Natural killer cell (primary cell): Measurements from ENCODE around the gene CCDC82. TPM values are rescaled to one million over a fixed set of nuclear protein-coding genes. Genes with fewer than 3 reads are reported as not detected.
A peak's percentile ranks its signal among the peaks of the same experiment; 100 is the strongest.

Experiments used
- ATAC-seq, 3 donors: fragments of 150-1000 bp in 2 of 3; fragments of 200-7000 bp in 1 of 3; cut with Tn5 transposase; 1 replicate in 1 of 3; 2 replicates in 2 of 3; pipeline ENCODE4 v1.10.0; 2021; ENCODE audit warnings: mild to moderate bottlenecking in 2 of 3, moderate library complexity in 2 of 3
- DNase-seq, 2 donors: peaks; one replicate each; pipeline versions ENCODE4 v3.0.0 to v3.0.0-alpha.2; 2013 to 2021; ENCODE audit warnings: mixed read lengths in 1 of 2
- H3K27ac ChIP-seq: one replicate; pipeline ENCODE4 v1.5.1; 2013; ENCODE audit warnings: mild to moderate bottlenecking, low read length
- H3K27me3 ChIP-seq: one replicate; pipeline ENCODE4 v1.6.1; 2013; ENCODE audit warnings: low read length; ENCODE audit not compliant: control insufficient read depth, insufficient read depth
- H3K36me3 ChIP-seq: one replicate; pipeline ENCODE4 v1.6.1; 2013; ENCODE audit warnings: low read length; ENCODE audit not compliant: control insufficient read depth, insufficient read depth
- H3K4me1 ChIP-seq: one replicate; pipeline ENCODE4 v1.6.1; 2013; ENCODE audit warnings: low read length; ENCODE audit not compliant: control insufficient read depth, insufficient read depth
- H3K4me3 ChIP-seq: one replicate; pipeline ENCODE4 v1.5.1; 2013; ENCODE audit warnings: low read length
- H3K9me3 ChIP-seq: one replicate; pipeline ENCODE4 v1.6.1; 2013; ENCODE audit warnings: low read length; ENCODE audit not compliant: control insufficient read depth, insufficient read depth
- H3K27ac Mint-ChIP-seq, 2 donors: one replicate each; pipeline ENCODE4 v1.8.0; 2022; ENCODE audit warnings: mild to moderate bottlenecking in 2 of 2, mixed read lengths in 2 of 2, moderate library complexity in 1 of 2
- H3K27me3 Mint-ChIP-seq, 2 donors: one replicate each; pipeline ENCODE4 v1.8.0; 2022; ENCODE audit warnings: low read depth in 2 of 2, mixed read lengths in 2 of 2
- H3K36me3 Mint-ChIP-seq: one replicate; pipeline ENCODE4 v1.8.0; 2022; ENCODE audit warnings: mixed read lengths
- H3K4me1 Mint-ChIP-seq, 2 donors: one replicate each; pipeline ENCODE4 v1.8.0; 2022; ENCODE audit warnings: mixed read lengths in 2 of 2
- H3K4me3 Mint-ChIP-seq: one replicate; pipeline ENCODE4 v1.8.0; 2022; ENCODE audit warnings: mild to moderate bottlenecking, moderate library complexity, mixed read lengths
- H3K9me3 Mint-ChIP-seq, 2 donors: one replicate each; pipeline ENCODE4 v1.8.0; 2022; ENCODE audit warnings: mixed read lengths in 2 of 2
- WGBS: methylation state at CpG from one replicate; pipeline ENCODE4 v1.1.7; 2013; ENCODE audit warnings: missing lambda C conversion rate; ENCODE audit not compliant: insufficient coverage; 5-methylcytosine and 5-hydroxymethylcytosine counted together
- intact Hi-C: fragments of 100-400 bp; cut with micrococcal nuclease; formaldehyde crosslinking; loops from one replicate; pipeline ENCODE4 v1.14.2; 2022
- total RNA-seq, 4 donors: library from RNA; stranded (reverse); fragments of 120-200 nt in 1 of 4; gene quantifications; one replicate each; pipeline versions ENCODE4 v1.2.3 to v1.2.4, GENCODE V29; 2013 to 2022
- TF ChIP-seq, protein P1 (sequence below): fragments of 200-600 bp; IDR thresholded peaks from one replicate; pipeline ENCODE4 v1.8.0; 2022; ENCODE audit warnings: antibody characterized with exemption

The CCDC82 gene
- total RNA-seq, 3 donors from 2014 or later (not counting 1 experiment from before 2014, with no cell fraction given) = 36.2 to 42.1 (median 38.0) TPM

DNA sequence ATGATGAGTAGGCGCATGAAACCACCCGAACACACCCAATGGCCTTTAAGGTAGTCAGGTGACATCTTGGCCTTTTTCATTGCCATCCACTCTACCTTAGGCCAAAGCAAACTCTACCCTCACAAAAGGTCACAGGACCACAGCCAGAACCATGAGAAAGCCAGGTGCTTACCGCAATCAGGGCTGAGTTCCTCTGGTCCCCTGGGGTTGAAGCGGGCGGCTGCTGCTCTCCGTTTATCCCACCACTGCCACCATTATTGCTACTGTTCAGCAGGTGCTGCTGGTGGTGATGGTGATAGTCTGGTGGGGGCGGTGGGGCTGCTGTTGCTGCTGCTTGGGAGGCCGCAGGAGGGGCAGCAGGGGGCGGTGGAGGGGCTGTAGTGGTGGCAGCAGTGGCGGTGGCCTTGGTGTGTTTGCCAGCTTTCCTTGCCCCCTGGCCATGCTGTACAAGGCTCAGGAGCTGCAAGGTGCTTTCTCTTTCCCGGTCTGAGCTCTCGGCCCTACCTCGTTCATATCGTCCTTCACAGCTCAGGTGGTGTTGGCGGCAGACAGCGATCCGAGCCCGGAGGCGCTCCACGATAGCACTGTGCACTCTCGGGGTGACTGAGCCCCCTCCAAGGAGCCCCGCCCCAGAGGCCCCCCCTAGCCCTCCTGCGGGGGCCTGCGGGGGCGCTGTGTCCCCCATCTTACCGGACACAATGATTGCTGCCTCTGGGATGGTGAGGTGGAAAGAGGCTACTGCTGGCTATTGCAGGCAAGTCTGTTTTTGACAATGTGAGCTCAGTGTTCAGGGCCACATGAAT lies 48.3 kb downstream of the CCDC82 start:
- 6% methylated on average over 22 of the region's 26 CpGs for WGBS
- Histone ChIP-seq H3K4me3 (peak overlapping the region; percentile 74), H3K27me3 (no peaks in the 10 kb centered on the region), H3K9me3 (no peaks in the 10 kb centered on the region), H3K27ac (peak overlapping the region; percentile 44), H3K36me3 (no peaks in the 10 kb centered on the region), H3K4me1 (peaks cover 45% of the 10 kb centered on the region)
- TF ChIP-seq, protein P1, sequence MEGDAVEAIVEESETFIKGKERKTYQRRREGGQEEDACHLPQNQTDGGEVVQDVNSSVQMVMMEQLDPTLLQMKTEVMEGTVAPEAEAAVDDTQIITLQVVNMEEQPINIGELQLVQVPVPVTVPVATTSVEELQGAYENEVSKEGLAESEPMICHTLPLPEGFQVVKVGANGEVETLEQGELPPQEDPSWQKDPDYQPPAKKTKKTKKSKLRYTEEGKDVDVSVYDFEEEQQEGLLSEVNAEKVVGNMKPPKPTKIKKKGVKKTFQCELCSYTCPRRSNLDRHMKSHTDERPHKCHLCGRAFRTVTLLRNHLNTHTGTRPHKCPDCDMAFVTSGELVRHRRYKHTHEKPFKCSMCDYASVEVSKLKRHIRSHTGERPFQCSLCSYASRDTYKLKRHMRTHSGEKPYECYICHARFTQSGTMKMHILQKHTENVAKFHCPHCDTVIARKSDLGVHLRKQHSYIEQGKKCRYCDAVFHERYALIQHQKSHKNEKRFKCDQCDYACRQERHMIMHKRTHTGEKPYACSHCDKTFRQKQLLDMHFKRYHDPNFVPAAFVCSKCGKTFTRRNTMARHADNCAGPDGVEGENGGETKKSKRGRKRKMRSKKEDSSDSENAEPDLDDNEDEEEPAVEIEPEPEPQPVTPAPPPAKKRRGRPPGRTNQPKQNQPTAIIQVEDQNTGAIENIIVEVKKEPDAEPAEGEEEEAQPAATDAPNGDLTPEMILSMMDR = peak; percentile 20
- ATAC-seq (peak; percentile 49 to 73 (median 50)), DNase-seq (peak; percentile 60 to 79)
- no peaks in the 10 kb centered on the region for H3K9me3 Mint-ChIP-seq
- H3K4me3 Mint-ChIP-seq = peak overlapping the region; percentile 99
- intact Hi-C loops = loop anchor here (2.0 to 5.0 kb wide), 3 partner anchors 74 to 505 kb away; no protein-coding TSS in a partner anchor
- H3K27ac Mint-ChIP-seq = peak overlapping the region; percentile 81 to 92
- peaks cover 64 to 71% of the 10 kb centered on the region in 2 donors for H3K4me1 Mint-ChIP-seq
- H3K36me3 Mint-ChIP-seq = no peaks in the 10 kb centered on the region
- peaks cover 0 to 3% of the 10 kb centered on the region in 2 donors for H3K27me3 Mint-ChIP-seq

- peak overlapping the region; percentile 74 for H3K4me3 ChIP-seq
- H3K36me3 ChIP-seq = no peaks in the 10 kb centered on the region
- H3K27me3 Mint-ChIP-seq = peaks cover 0 to 3% of the 10 kb centered on the region in 2 donors
- H3K27ac Mint-ChIP-seq = peak overlapping the region; percentile 81 to 92
- TF ChIP-seq, protein P1 = no peak
- H3K27me3 ChIP-seq = no peaks in the 10 kb centered on the region
- no peaks in the 10 kb centered on the region for H3K9me3 ChIP-seq
- no peaks in the 10 kb centered on the region for H3K9me3 Mint-ChIP-seq
- H3K27ac ChIP-seq = peak overlapping the region; percentile 44
- peaks cover 68 to 80% of the 10 kb centered on the region in 2 donors for H3K4me1 Mint-ChIP-seq
- intact Hi-C loops = loop anchor here (5.0 kb wide), 1 partner anchor 73 kb away; no protein-coding TSS in a partner anchor
- peak overlapping the region; percentile 99 for H3K4me3 Mint-ChIP-seq
- DNase-seq (no peak), ATAC-seq (no peak)
- WGBS = 85% methylated on average over 4 of the region's 4 CpGs
- peaks cover 48% of the 10 kb centered on the region for H3K4me1 ChIP-seq
- no peaks in the 10 kb centered on the region for H3K36me3 Mint-ChIP-seq
Observed at GRCh38 chr11:96340555-96340885, 49.2 kb downstream of the CCDC82 start.

GRCh38 chr11:96339706-96340554 lies 49.8 kb downstream of the CCDC82 start:
- peaks cover 0 to 3% of the 10 kb centered on the region in 2 donors for H3K27me3 Mint-ChIP-seq
- intact Hi-C loops = loop anchor here (5.0 kb wide), 2 partner anchors 73 to 133 kb away; no protein-coding TSS in a partner anchor
- H3K36me3 Mint-ChIP-seq = no peaks in the 10 kb centered on the region
- TF ChIP-seq, protein P1 = no peak
- Histone ChIP-seq H3K36me3 (peaks cover 2% of the 10 kb centered on the region), H3K9me3 (no peaks in the 10 kb centered on the region), H3K27ac (peak overlapping the region; percentile 69), H3K4me1 (peaks cover 49% of the 10 kb centered on the region), H3K27me3 (no peaks in the 10 kb centered on the region), H3K4me3 (peak overlapping the region; percentile 26)
- peaks cover 69 to 81% of the 10 kb centered on the region in 2 donors for H3K4me1 Mint-ChIP-seq
- 87% methylated on average over 6 of the region's 7 CpGs for whole genome bisulfite sequencing
- H3K27ac Mint-ChIP-seq = peak overlapping the region; percentile 81 to 92
- ATAC-seq (no peak), DNase-seq (peak in 1 of 2 donors; percentile 14)
- no peaks in the 10 kb centered on the region for H3K9me3 Mint-ChIP-seq
- H3K4me3 Mint-ChIP-seq = peak overlapping the region; percentile 99
